A673 (cell line): Measurements from ENCODE around the gene TOM1L2.

Source experiments
- EZH2 ChIP-seq: fragments of 200-600 bp; sonication (generic); IDR thresholded peaks from 2 replicates; pipeline ENCODE4 v1.6.1; 2017; ENCODE audit warnings: borderline replicate concordance, low read depth, mild to moderate bottlenecking, mixed read lengths, antibody characterized with exemption, low read length; ENCODE audit not compliant: poor library complexity, severe bottlenecking
- TF ChIP-seq, protein P1 (sequence below): fragments of 300-800, 200-600 bp; sonication (generic); conservative IDR thresholded peaks from 2 replicates; pipeline ENCODE4 v1.5.1; 2017; ENCODE audit warnings: low read depth, mild to moderate bottlenecking, antibody characterized with exemption, low read length, moderate library complexity, mixed read lengths

DNA sequence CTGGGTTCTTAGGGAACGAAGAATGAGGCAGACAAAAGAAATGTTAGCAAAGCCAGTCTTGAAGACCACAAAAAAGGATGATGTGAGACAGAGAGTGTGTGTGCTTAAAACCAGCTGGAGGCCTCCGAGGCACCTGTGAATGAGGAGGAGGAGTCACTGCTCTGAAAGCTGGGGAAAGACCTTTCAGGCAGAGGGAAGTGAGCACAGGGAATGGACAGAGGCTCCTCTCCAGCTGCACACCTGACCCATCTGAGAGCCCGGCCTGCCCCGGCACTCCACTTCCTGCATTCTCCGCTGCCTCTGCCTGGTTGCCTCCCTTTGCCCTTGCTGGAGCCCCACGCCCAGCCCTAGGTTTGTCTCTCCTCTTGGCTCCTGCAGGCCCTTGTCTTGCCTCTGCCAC lies 80.2 kb downstream of the TOM1L2 start:
- TF ChIP-seq, protein P1, sequence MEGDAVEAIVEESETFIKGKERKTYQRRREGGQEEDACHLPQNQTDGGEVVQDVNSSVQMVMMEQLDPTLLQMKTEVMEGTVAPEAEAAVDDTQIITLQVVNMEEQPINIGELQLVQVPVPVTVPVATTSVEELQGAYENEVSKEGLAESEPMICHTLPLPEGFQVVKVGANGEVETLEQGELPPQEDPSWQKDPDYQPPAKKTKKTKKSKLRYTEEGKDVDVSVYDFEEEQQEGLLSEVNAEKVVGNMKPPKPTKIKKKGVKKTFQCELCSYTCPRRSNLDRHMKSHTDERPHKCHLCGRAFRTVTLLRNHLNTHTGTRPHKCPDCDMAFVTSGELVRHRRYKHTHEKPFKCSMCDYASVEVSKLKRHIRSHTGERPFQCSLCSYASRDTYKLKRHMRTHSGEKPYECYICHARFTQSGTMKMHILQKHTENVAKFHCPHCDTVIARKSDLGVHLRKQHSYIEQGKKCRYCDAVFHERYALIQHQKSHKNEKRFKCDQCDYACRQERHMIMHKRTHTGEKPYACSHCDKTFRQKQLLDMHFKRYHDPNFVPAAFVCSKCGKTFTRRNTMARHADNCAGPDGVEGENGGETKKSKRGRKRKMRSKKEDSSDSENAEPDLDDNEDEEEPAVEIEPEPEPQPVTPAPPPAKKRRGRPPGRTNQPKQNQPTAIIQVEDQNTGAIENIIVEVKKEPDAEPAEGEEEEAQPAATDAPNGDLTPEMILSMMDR, result no peak
- TF ChIP-seq EZH2, result no peak
